Kidney epithelial cell (primary cell): ENCODE measurements around the gene ZC3H12D. TPM values are rescaled to one million over a fixed set of nuclear protein-coding genes. Genes with fewer than 3 reads are reported as not detected.

Experiments used
- total RNA-seq: library from RNA; depleted of rRNA; stranded (reverse); fragments of >200 nt; gene quantifications from 2 replicates; pipeline ENCODE4 v1.2.3, GENCODE V29; 2015

ZC3H12D gene
- total RNA-seq, 1 donor from 2014 or later: not detected

Other genes starting within 250 kb of the ZC3H12D start
- gene TAB2, start 167.3 kb downstream of the ZC3H12D start, total RNA-seq: 30.4 and 30.7 TPM in 2 replicates
- 0.96 TPM in 1 of 2 replicates, not detected in the other for gene SUMO4, start 84.8 kb downstream of the ZC3H12D start, total RNA-seq
- gene PPIL4, start 61.0 kb upstream of the ZC3H12D start, total RNA-seq: 26.5 and 34.6 TPM in 2 replicates
- gene GINM1, start 81.4 kb upstream of the ZC3H12D start, total RNA-seq: 39.1 and 42.3 TPM in 2 replicates
- 16.7 and 17.9 TPM in 2 replicates for gene KATNA1, start 163.7 kb upstream of the ZC3H12D start, total RNA-seq
- 20.5 and 23.2 TPM in 2 replicates for gene LATS1, start 233.1 kb upstream of the ZC3H12D start, total RNA-seq